CD14-positive monocyte (primary cell): ENCODE data around the gene MACROD2. TPM values are rescaled to one million over a fixed set of nuclear protein-coding genes. Genes with fewer than 3 reads are reported as not detected.

Experiments used
- DNase-seq, 3 donors: peaks; one replicate each; pipeline ENCODE4 v3.0.0-alpha.2; 2011 to 2022
- H2AFZ ChIP-seq: 2 replicates; pipeline ENCODE4 v1.6.0; 2012; ENCODE audit warnings: mild to moderate bottlenecking, low read depth, low read length, inconsistent platforms; ENCODE audit not compliant: insufficient read depth, poor library complexity, severe bottlenecking
- H3K27ac ChIP-seq, 2 donors: 1 replicate in 1 of 2; 2 replicates in 1 of 2; pipeline ENCODE4 v1.5.1; 2012 to 2013; ENCODE audit warnings: low read length in 2 of 2, control low read depth in 1 of 2, inconsistent platforms in 1 of 2, low read depth in 1 of 2, mild to moderate bottlenecking in 1 of 2
- H3K27me3 ChIP-seq, 2 donors: one replicate each; pipeline versions ENCODE4 v1.6.0 to v1.6.1; 2011 to 2013; ENCODE audit warnings: low read length in 2 of 2; ENCODE audit not compliant: control insufficient read depth in 2 of 2, insufficient read depth in 2 of 2
- H3K36me3 ChIP-seq, 2 donors: replicated peaks in 1 of 2; 1 replicate in 1 of 2; 2 replicates in 1 of 2; pipeline versions ENCODE4 v1.5.1 to v1.6.1; 2012 to 2013; ENCODE audit warnings: low read length in 2 of 2, control low read depth in 1 of 2, inconsistent platforms in 1 of 2, mild to moderate bottlenecking in 1 of 2; ENCODE audit not compliant: insufficient read depth in 2 of 2, control insufficient read depth in 1 of 2
- H3K4me1 ChIP-seq, 2 donors: 1 replicate in 1 of 2; 2 replicates in 1 of 2; pipeline versions ENCODE4 v1.5.1 to v1.6.1; 2012 to 2013; ENCODE audit warnings: low read length in 2 of 2, control low read depth in 1 of 2, inconsistent platforms in 1 of 2, mild to moderate bottlenecking in 1 of 2, moderate library complexity in 1 of 2; ENCODE audit not compliant: insufficient read depth in 2 of 2, control insufficient read depth in 1 of 2
- H3K4me2 ChIP-seq: replicated peaks from 2 replicates; pipeline ENCODE3; 2012; ENCODE audit warnings: low read length, moderate library complexity, mild to moderate bottlenecking; ENCODE audit not compliant: poor library complexity, severe bottlenecking; ENCODE audit errors: extremely low read depth
- H3K4me3 ChIP-seq, 3 experiments: fragments of 200-600 bp in 1 of 3; sonication (generic) in 1 of 3; replicated peaks in 1 of 3; 1 replicate in 2 of 3; 2 replicates in 1 of 3; pipeline ENCODE4 v1.5.1; 2011 to 2013; ENCODE audit warnings: low read length in 3 of 3, mild to moderate bottlenecking in 3 of 3, control low read depth in 2 of 3, low read depth in 2 of 3, inconsistent platforms in 1 of 3, moderate library complexity in 1 of 3
- H3K79me2 ChIP-seq: 2 replicates; pipeline ENCODE4 v1.6.0; 2012; ENCODE audit warnings: mild to moderate bottlenecking, control low read depth, inconsistent platforms, low read length, moderate library complexity; ENCODE audit not compliant: insufficient read depth
- H3K9ac ChIP-seq: 2 replicates; pipeline ENCODE4 v1.6.0; 2017; ENCODE audit warnings: low read length, mild to moderate bottlenecking; ENCODE audit not compliant: insufficient read depth, poor library complexity, severe bottlenecking
- H3K9me3 ChIP-seq, 2 donors: replicated peaks in 1 of 2; 1 replicate in 1 of 2; 2 replicates in 1 of 2; pipeline versions ENCODE4 v1.5.1 to v1.6.1; 2012 to 2013; ENCODE audit warnings: low read length in 2 of 2, control low read depth in 1 of 2; ENCODE audit not compliant: control insufficient read depth in 1 of 2, insufficient read depth in 1 of 2
- H4K20me1 ChIP-seq: 2 replicates; pipeline ENCODE4 v1.6.0; 2012; ENCODE audit warnings: mild to moderate bottlenecking, low read length, control low read depth, moderate library complexity; ENCODE audit not compliant: insufficient read depth
- H3K27ac Mint-ChIP-seq, 7 donors: one replicate each; pipeline ENCODE4 v1.8.0; 2020; ENCODE audit warnings: mild to moderate bottlenecking in 7 of 7, mixed read lengths in 7 of 7, moderate library complexity in 6 of 7, inconsistent platforms in 2 of 7
- H3K27me3 Mint-ChIP-seq, 3 donors: one replicate each; pipeline ENCODE4 v1.8.0; 2021 to 2022; ENCODE audit warnings: low read depth in 3 of 3, mild to moderate bottlenecking in 3 of 3, mixed read lengths in 3 of 3, moderate library complexity in 3 of 3, inconsistent platforms in 1 of 3
- H3K36me3 Mint-ChIP-seq, 2 donors: one replicate each; pipeline ENCODE4 v1.8.0; 2020; ENCODE audit warnings: mixed read lengths in 2 of 2, inconsistent platforms in 1 of 2, mild to moderate bottlenecking in 1 of 2
- H3K4me1 Mint-ChIP-seq: one replicate; pipeline ENCODE4 v1.8.0; 2020; ENCODE audit warnings: mild to moderate bottlenecking, mixed read lengths
- H3K4me3 Mint-ChIP-seq, 2 donors: one replicate each; pipeline ENCODE4 v1.8.0; 2020; ENCODE audit warnings: mild to moderate bottlenecking in 2 of 2, mixed read lengths in 2 of 2, moderate library complexity in 1 of 2
- H3K9me3 Mint-ChIP-seq, 7 donors: one replicate each; pipeline ENCODE4 v1.8.0; 2020 to 2022; ENCODE audit warnings: mixed read lengths in 7 of 7, mild to moderate bottlenecking in 6 of 7, moderate library complexity in 6 of 7, inconsistent platforms in 2 of 7
- WGBS: methylation state at CpG from one replicate; pipeline ENCODE4 v1.1.5; 2013; ENCODE audit warnings: missing lambda C conversion rate; ENCODE audit not compliant: insufficient coverage; 5-methylcytosine and 5-hydroxymethylcytosine counted together
- intact Hi-C, 2 donors: fragments of 100-400 bp; cut with micrococcal nuclease; formaldehyde crosslinking; loops; one replicate each; pipeline versions ENCODE4 v1.15.0 to v1.15.1; 2023
- polyA plus RNA-seq, 3 donors: library from polyadenylated mRNA; depleted of rRNA in 1 of 3; unstranded in 2 of 3; stranded (reverse) in 1 of 3; fragments of 300-500 nt in 2 of 3; fragments of >200 nt in 1 of 3; fragmentation: Illumina TruSeq in 2 of 3; gene quantifications; 1 replicate in 2 of 3; 2 replicates in 1 of 3; pipeline ENCODE4 v1.2.3, GENCODE V29; 2012 to 2021
- TF ChIP-seq, protein P1 (sequence below): fragments of 200-600 bp; IDR thresholded peaks from one replicate; pipeline ENCODE4 v1.8.0; 2022; ENCODE audit warnings: antibody characterized with exemption, mild to moderate bottlenecking

Gene MACROD2
- polyA plus RNA-seq, 3 donors, result 0.23 TPM; not detected in 2

DNA sequence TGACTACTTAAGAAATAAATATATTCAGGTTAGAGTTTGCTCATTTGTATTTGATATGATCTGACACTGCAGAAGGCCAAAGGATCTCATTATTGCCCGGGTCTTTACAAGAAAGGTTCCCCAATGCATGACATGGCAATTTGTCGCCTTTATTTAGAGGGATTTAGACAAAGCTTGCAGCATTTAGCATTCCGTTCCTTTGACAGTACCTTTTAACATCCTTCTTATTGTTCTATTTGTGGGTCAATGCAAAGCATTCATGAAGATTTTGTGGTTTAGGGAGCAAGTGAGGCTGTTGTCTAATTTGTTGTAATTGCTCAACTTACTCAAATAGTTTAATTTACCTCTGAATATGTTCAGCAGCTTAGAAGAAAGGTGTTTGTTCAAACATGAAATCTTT lies 572.9 kb downstream of the MACROD2 start:
- H3K27ac ChIP-seq, result no peak overlapping the region
- peaks cover 0 to 5% (median 4%) of the 10 kb centered on the region in 7 donors for H3K9me3 Mint-ChIP-seq
- H3K4me1 ChIP-seq, result no peaks in the 10 kb centered on the region
- no peaks in the 10 kb centered on the region for H3K4me1 Mint-ChIP-seq
- no peak overlapping the region for H3K4me3 ChIP-seq
- peaks cover 0 to 4% of the 10 kb centered on the region in 2 donors for H3K9me3 ChIP-seq
- H3K36me3 Mint-ChIP-seq, result no peaks in the 10 kb centered on the region
- no peaks in the 10 kb centered on the region for H3K36me3 ChIP-seq
- no peaks in the 10 kb centered on the region for H4K20me1 ChIP-seq
- TF ChIP-seq, protein P1, sequence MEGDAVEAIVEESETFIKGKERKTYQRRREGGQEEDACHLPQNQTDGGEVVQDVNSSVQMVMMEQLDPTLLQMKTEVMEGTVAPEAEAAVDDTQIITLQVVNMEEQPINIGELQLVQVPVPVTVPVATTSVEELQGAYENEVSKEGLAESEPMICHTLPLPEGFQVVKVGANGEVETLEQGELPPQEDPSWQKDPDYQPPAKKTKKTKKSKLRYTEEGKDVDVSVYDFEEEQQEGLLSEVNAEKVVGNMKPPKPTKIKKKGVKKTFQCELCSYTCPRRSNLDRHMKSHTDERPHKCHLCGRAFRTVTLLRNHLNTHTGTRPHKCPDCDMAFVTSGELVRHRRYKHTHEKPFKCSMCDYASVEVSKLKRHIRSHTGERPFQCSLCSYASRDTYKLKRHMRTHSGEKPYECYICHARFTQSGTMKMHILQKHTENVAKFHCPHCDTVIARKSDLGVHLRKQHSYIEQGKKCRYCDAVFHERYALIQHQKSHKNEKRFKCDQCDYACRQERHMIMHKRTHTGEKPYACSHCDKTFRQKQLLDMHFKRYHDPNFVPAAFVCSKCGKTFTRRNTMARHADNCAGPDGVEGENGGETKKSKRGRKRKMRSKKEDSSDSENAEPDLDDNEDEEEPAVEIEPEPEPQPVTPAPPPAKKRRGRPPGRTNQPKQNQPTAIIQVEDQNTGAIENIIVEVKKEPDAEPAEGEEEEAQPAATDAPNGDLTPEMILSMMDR, result no peak
- H3K27me3 Mint-ChIP-seq, result no peaks in the 10 kb centered on the region
- intact Hi-C loops, result no loop called here
- DNase-seq, result no peak
- H3K9ac ChIP-seq, result no peak overlapping the region
- no peak overlapping the region for H2AFZ ChIP-seq
- no peaks in the 10 kb centered on the region for H3K79me2 ChIP-seq
- H3K4me3 Mint-ChIP-seq, result no peak overlapping the region
- H3K27ac Mint-ChIP-seq, result no peak overlapping the region
- WGBS, result no CpG with 5 or more reads among the region's 3 CpGs
- H3K4me2 ChIP-seq, result no peak overlapping the region
- no peaks in the 10 kb centered on the region for H3K27me3 ChIP-seq

DNA sequence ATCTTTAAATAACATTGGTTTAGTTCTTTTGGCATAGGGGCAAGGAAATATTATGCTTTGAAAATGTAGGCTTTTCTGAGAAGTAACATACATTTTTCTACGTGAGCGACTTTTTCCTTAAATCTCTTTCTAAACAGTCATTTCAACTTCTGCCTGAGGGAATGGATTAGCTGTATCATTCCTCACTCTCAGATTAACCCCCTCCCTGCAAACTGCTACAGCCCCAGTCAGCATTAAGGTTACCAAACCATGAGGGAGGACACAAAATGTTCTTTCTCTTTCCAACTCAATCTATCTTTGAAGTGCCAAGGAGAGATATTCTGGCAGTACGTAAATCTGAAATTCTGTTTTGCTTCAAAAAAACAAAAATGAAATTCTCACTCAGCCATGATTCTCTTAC lies 573.4 kb downstream of the MACROD2 start:
- Mint-ChIP-seq H3K27ac (no peak overlapping the region), H3K9me3 (peaks cover 0 to 5% (median 4%) of the 10 kb centered on the region in 7 donors), H3K4me1 (no peaks in the 10 kb centered on the region), H3K27me3 (no peaks in the 10 kb centered on the region), H3K4me3 (no peak overlapping the region), H3K36me3 (no peaks in the 10 kb centered on the region)
- no CpG with 5 or more reads among the region's 3 CpGs for WGBS
- DNase-seq, result no peak
- Histone ChIP-seq H2AFZ (no peak overlapping the region), H3K79me2 (no peaks in the 10 kb centered on the region), H3K9me3 (peaks cover 0 to 4% of the 10 kb centered on the region in 2 donors), H3K4me3 (no peak overlapping the region), H3K27ac (no peak overlapping the region), H4K20me1 (no peaks in the 10 kb centered on the region), H3K36me3 (no peaks in the 10 kb centered on the region), H3K27me3 (no peaks in the 10 kb centered on the region), H3K4me2 (no peak overlapping the region), H3K9ac (no peak overlapping the region), H3K4me1 (no peaks in the 10 kb centered on the region)
- intact Hi-C loops, result no loop called here
- TF ChIP-seq, protein P1, result no peak
